K562 (cell line): ENCODE results near the gene LMCD1. TPM values are rescaled to one million over a fixed set of nuclear protein-coding genes. Genes with fewer than 3 reads are reported as not detected.

Source experiments
- ATAC-seq: fragments of 200-7000 bp; cut with Tn5 transposase; 3 replicates; pipeline ENCODE4 v1.9.1; 2020; ENCODE audit warnings: moderate library complexity
- BruUV-seq: library from RNA; stranded (reverse); fragments of 400-500 nt; replicated peaks from 2 replicates; lab custom pipeline; 2021; lab: Mats Ljungman, UMichigan
- CTCF ChIA-PET: fragments of 300-600 bp; formaldehyde crosslinking; extraction: SDS; loops from one replicate; lab custom pipeline; 2021; ENCODE audit warnings: low intra/inter-chr PET ratio; lab: Yijun Ruan, JAX
- POLR2A ChIA-PET: fragments of 300-600, 350-650 bp; sonication (Branson Sonifier 250); formaldehyde crosslinking; extraction: SDS; loops from one replicate; lab custom pipeline; 2021; ENCODE audit warnings: antibody characterized with exemption, inconsistent platforms; lab: Yijun Ruan, JAX
- DNase-seq, 4 experiments: peaks; one replicate each; pipeline versions ENCODE4 v3.0.0 to v3.0.0-alpha.2; 2011 to 2018; ENCODE audit warnings: low spot score in 3 of 4, mixed read lengths in 3 of 4; ENCODE audit errors: extremely low read depth in 1 of 4
- FAIRE-seq: peaks from 2 replicates; lab custom pipeline; 2011; peaks lifted over from hg19 to GRCh38; lab: Jason Lieb, UNC
- H2AFZ ChIP-seq: 2 replicates; pipeline ENCODE4 v1.6.0; 2011; ENCODE audit warnings: low read depth, low read length, control low read depth, inconsistent platforms
- H3K27ac ChIP-seq: fragments of 200-600 bp; 3 replicates; pipeline ENCODE4 v1.8.0; 2011; ENCODE audit warnings: low read depth, mild to moderate bottlenecking, control low read depth, inconsistent platforms, low read length, moderate library complexity, mixed read lengths; ENCODE audit errors: extremely low read depth
- H3K27me3 ChIP-seq, 2 experiments: fragments of 300-600 bp in 1 of 2; 2 replicates in 1 of 2; 3 replicates in 1 of 2; pipeline versions ENCODE4 v1.6.0 to v1.8.0; 2011; ENCODE audit warnings: inconsistent platforms in 2 of 2, low read length in 2 of 2, mild to moderate bottlenecking in 1 of 2, mixed read lengths in 1 of 2, moderate library complexity in 1 of 2; ENCODE audit not compliant: control insufficient read depth in 2 of 2, insufficient read depth in 2 of 2
- H3K36me3 ChIP-seq: fragments of 300-600 bp; 3 replicates; pipeline ENCODE4 v1.8.0; 2011; ENCODE audit warnings: mild to moderate bottlenecking, low read length, inconsistent platforms; ENCODE audit not compliant: control insufficient read depth, insufficient read depth
- H3K4me1 ChIP-seq, 2 experiments: fragments of 200-600 bp in 1 of 2; replicated peaks in 1 of 2; 2 replicates in 1 of 2; 3 replicates in 1 of 2; pipeline versions ENCODE4 v1.5.1 to v1.8.0; 2011; ENCODE audit warnings: inconsistent platforms in 2 of 2, low read length in 2 of 2, mild to moderate bottlenecking in 1 of 2, mixed read lengths in 1 of 2, moderate library complexity in 1 of 2; ENCODE audit not compliant: control insufficient read depth in 2 of 2, insufficient read depth in 2 of 2
- H3K4me2 ChIP-seq: 2 replicates; pipeline ENCODE4 v1.6.1; 2011; ENCODE audit warnings: low read length, control low read depth, inconsistent platforms, mixed read lengths; ENCODE audit not compliant: insufficient read depth
- H3K4me3 ChIP-seq: fragments of 200-600 bp; sonication (generic), shearing (Covaris generic); 2 replicates; pipeline ENCODE4 v1.5.1; 2016; ENCODE audit warnings: control low read depth, inconsistent platforms
- H3K79me2 ChIP-seq: fragments of 200-600 bp; 3 replicates; pipeline ENCODE4 v1.8.0; 2011; ENCODE audit warnings: low read length, inconsistent platforms; ENCODE audit not compliant: control insufficient read depth, insufficient read depth
- H3K9ac ChIP-seq, 2 experiments: 2 replicates each; pipeline versions ENCODE4 v1.6.0 to v1.6.1; 2011; ENCODE audit warnings: low read depth in 2 of 2, low read length in 2 of 2, control low read depth in 1 of 2, inconsistent platforms in 1 of 2, mild to moderate bottlenecking in 1 of 2, mixed read lengths in 1 of 2; ENCODE audit not compliant: insufficient read depth in 1 of 2
- H3K9me1 ChIP-seq: one replicate; pipeline ENCODE4 v1.6.0; 2011; ENCODE audit warnings: inconsistent platforms, mild to moderate bottlenecking, low read length, moderate library complexity; ENCODE audit not compliant: control insufficient read depth, insufficient read depth
- H3K9me3 ChIP-seq: replicated peaks from 2 replicates; pipeline ENCODE4 v1.5.1; 2011; ENCODE audit warnings: low read depth, low read length, inconsistent platforms; ENCODE audit not compliant: control insufficient read depth, insufficient read depth
- H4K20me1 ChIP-seq: replicated peaks from 2 replicates; pipeline ENCODE4 v1.6.1; 2011; ENCODE audit warnings: low read length, inconsistent platforms, mixed read lengths; ENCODE audit not compliant: control insufficient read depth, insufficient read depth
- C11orf30 ChIP-seq: fragments of 450-650 bp; IDR thresholded peaks from 2 replicates; pipeline ENCODE4 v1.6.1; 2016; ENCODE audit warnings: low read depth, mild to moderate bottlenecking
- CREM ChIP-seq: IDR thresholded peaks from 2 replicates; pipeline ENCODE4 v1.6.1; 2014; ENCODE audit warnings: antibody characterized with exemption, low read depth
- EHMT2 ChIP-seq: fragments of 450-650 bp; IDR thresholded peaks from 2 replicates; pipeline ENCODE4 v1.6.1; 2018; ENCODE audit warnings: antibody characterized with exemption
- FOS ChIP-seq: IDR thresholded peaks from 3 replicates; pipeline ENCODE4 v1.6.1; 2011; ENCODE audit not compliant: insufficient read length; ENCODE audit errors: extremely low read depth
- HOXB6 ChIP-seq: fragments of 250-450 bp; sonication (Bioruptor Pico); IDR thresholded peaks from 2 replicates; pipeline ENCODE4 v1.5.1; 2022; ENCODE audit warnings: mild to moderate bottlenecking, borderline replicate concordance
- MCM7 ChIP-seq, 2 experiments: fragments of 450-650 bp; IDR thresholded peaks; 2 replicates each; pipeline ENCODE4 v1.6.1; 2016 to 2018
- NEUROD1 ChIP-seq: fragments of 150-350 bp; IDR thresholded peaks from 2 replicates; pipeline ENCODE4 v1.6.1; 2014; ENCODE audit warnings: borderline replicate concordance, low read length, low read depth; ENCODE audit not compliant: partially characterized antibody
- POU5F1 ChIP-seq: fragments of 150-350 bp; IDR thresholded peaks from 2 replicates; pipeline ENCODE4 v1.6.1; 2014; ENCODE audit warnings: borderline replicate concordance, low read length, low read depth, mild to moderate bottlenecking; ENCODE audit not compliant: partially characterized antibody
- SAFB ChIP-seq: fragments of 200-400 bp; formaldehyde crosslinking; IDR thresholded peaks from 2 replicates; pipeline ENCODE4 v1.6.1; 2017; ENCODE audit warnings: low read depth, low read length, borderline replicate concordance
- STAT5B ChIP-seq: fragments of 250-450 bp; sonication (Bioruptor Pico); IDR thresholded peaks from 2 replicates; pipeline ENCODE4 v1.8.0; 2021; ENCODE audit warnings: mild to moderate bottlenecking, inconsistent platforms
- ZC3H11A ChIP-seq: IDR thresholded peaks from 2 replicates; pipeline ENCODE4 v1.6.1; 2012; ENCODE audit warnings: low read depth, low read length, improper control_type of control experiment
- ZNF583 ChIP-seq: fragments of 250-450 bp; sonication (Bioruptor Pico); IDR thresholded peaks from 2 replicates; pipeline ENCODE4 v1.4.0; 2020
- WGBS: fragments of 100-300 bp; shearing (Covaris generic); methylation state at CpG from one replicate; pipeline ENCODE4 v1.1.6; 2016; ENCODE audit warnings: low coverage, mixed read lengths; ENCODE audit not compliant: insufficient coverage; ENCODE audit errors: missing lambda C conversion rate; 5-methylcytosine and 5-hydroxymethylcytosine counted together
- in situ Hi-C: fragments of 300-500 bp; cut with MboI; formaldehyde crosslinking; loops from 4 replicates; pipeline ENCODE4 v1.15.0; 2018; ENCODE audit warnings: inconsistent platforms, mixed read lengths
- intact Hi-C: fragments of 100-400 bp; cut with micrococcal nuclease; formaldehyde crosslinking; loops from 2 replicates; pipeline ENCODE4 v1.14.2; 2022
- polyA plus RNA-seq, 8 experiments: library from polyadenylated mRNA; depleted of rRNA in 4 of 8; stranded (reverse) in 5 of 8; unstranded in 3 of 8; fragments of >200 nt; fragmentation: Nextera tagmentation in 2 of 8; fragmentation: Illumina TruSeq in 1 of 8; extraction: Ambion mirVana in 2 of 8; extraction: Trizol in 1 of 8; gene quantifications; 2 replicates each; pipeline versions ENCODE4 v1.2.1 to v1.2.3, GENCODE V29; 2011 to 2014; ENCODE audit warnings: inconsistent platforms in 1 of 8, missing spikeins in 1 of 8
- total RNA-seq, 7 experiments: library from RNA; depleted of rRNA in 6 of 7; stranded (reverse); fragments of >200 nt in 6 of 7; fragmentation: Illumina TruSeq in 2 of 7; extraction: Trizol in 2 of 7; gene quantifications; 2 replicates each; pipeline versions ENCODE4 v1.2.1 to v1.2.3, GENCODE V29; 2011 to 2021; ENCODE audit warnings: low replicate concordance in 1 of 7
- TF ChIP-seq, protein P1 (sequence below): fragments of 450-650 bp; formaldehyde crosslinking; IDR thresholded peaks from 2 replicates; pipeline ENCODE4 v1.4.0; 2020; ENCODE audit warnings: mild to moderate bottlenecking
- TF ChIP-seq, protein P2 (sequence below): fragments of 250-450 bp; sonication (Bioruptor Pico); IDR thresholded peaks from 2 replicates; pipeline ENCODE4 v1.6.1; 2021; ENCODE audit warnings: mild to moderate bottlenecking
- TF ChIP-seq, protein P3 (sequence below): fragments of 250-450 bp; sonication (Bioruptor Pico); IDR thresholded peaks from 2 replicates; pipeline ENCODE4 v1.5.1; 2021; ENCODE audit warnings: mild to moderate bottlenecking

Gene LMCD1
- total and polyA plus RNA-seq, 9 of the 15 experiments (the other 6 are each of a cell fraction or from before 2014, with no cell fraction given) = 0.60 TPM; not detected in 8

DNA sequence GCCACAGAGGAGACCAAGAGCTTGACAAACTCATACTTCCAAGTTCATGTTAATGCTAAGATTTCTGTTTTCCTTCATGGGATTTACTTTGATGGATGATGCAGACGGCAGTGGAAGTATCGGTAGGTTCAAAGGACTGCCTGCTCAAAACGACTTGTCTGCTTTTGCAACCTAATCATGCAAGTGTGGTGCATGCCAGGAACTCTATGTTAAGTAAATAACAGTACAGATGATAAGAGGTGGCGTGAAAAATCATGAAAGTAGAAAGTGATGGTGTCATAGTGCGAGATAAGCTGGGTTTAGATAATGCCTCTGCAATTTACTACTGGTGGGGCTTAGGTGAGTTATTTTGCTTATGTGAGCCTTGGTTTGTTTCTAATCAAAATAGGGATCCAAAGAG lies 14.7 kb upstream of the LMCD1 start:
- H3K36me3 ChIP-seq = no peaks in the 10 kb centered on the region
- intact Hi-C loops (no loop called here), in situ Hi-C loops (no loop called here)
- H3K9me3 ChIP-seq = no peaks in the 10 kb centered on the region
- ATAC-seq (no peak), DNase-seq (no peak), FAIRE-seq (no peak)
- no peak overlapping the region for H3K4me3 ChIP-seq
- WGBS = 4% methylated on average over 5 of the region's 5 CpGs
- H3K9me1 ChIP-seq = no peaks in the 10 kb centered on the region
- H3K4me1 ChIP-seq = no peaks in the 10 kb centered on the region
- no peaks in the 10 kb centered on the region for H4K20me1 ChIP-seq
- POLR2A ChIA-PET = no interaction called here
- 0 out of 5 replicates have a peak, but pooled peaks cover 0 to 2% of the 10 kb centered on the region in 2 experiments for H3K27me3 ChIP-seq
- H2AFZ ChIP-seq = no peak overlapping the region
- no peaks in the 10 kb centered on the region for H3K79me2 ChIP-seq
- no peak overlapping the region for H3K9ac ChIP-seq
- no peak overlapping the region for H3K27ac ChIP-seq
- TF ChIP-seq C11orf30 (no peak), FOS (no peak), CREM (no peak), STAT5B (CRISPR knock-in tag) (no peak)
- CTCF ChIA-PET = no interaction called here
- BruUV-seq = no TSS peak
- no peak overlapping the region for H3K4me2 ChIP-seq

DNA sequence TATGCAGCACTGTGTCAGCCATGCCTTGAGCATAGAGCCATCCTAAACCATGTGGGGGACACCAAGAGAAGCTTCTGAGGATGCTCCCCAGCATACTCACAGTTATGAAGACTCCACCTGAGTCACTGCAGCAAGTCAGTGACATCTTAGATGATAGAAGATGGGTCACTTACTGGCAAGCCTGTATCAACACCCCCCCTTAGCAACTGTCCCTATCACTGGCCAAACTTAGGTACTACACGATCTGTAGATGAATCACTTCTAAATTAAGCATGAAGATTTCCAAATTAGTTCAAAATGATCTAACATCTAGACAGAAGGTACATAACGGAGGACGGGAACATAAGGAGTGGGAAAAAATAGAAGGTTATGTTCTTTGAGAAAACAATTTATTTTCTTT lies 13.2 kb upstream of the LMCD1 start:
- Histone ChIP-seq H3K79me2 (no peaks in the 10 kb centered on the region), H3K4me1 (no peaks in the 10 kb centered on the region), H3K27ac (no peak overlapping the region), H3K4me3 (no peak overlapping the region), H3K36me3 (no peaks in the 10 kb centered on the region), H3K9me3 (no peaks in the 10 kb centered on the region), H3K4me2 (no peak overlapping the region), H3K27me3 (0 out of 5 replicates have a peak, but pooled peaks cover 0 to 5% of the 10 kb centered on the region in 2 experiments), H3K9ac (no peak overlapping the region), H2AFZ (no peak overlapping the region), H3K9me1 (no peaks in the 10 kb centered on the region), H4K20me1 (no peaks in the 10 kb centered on the region)
- ChIA-PET POLR2A (no interaction called here), CTCF (no interaction called here)
- no peak for FAIRE-seq
- intact Hi-C loops = no loop called here
- 0% methylated on average over 3 of the region's 3 CpGs for WGBS
- peak in 2 of 4 experiments; percentile 12 to 20 for DNase-seq
- ATAC-seq = no peak
- in situ Hi-C loops = no loop called here
- BruUV-seq = no TSS peak
- TF ChIP-seq EHMT2 = no peak
- TF ChIP-seq ZNF583 (CRISPR knock-in tag) = no peak
- TF ChIP-seq MCM7 (IDR thresholded peaks at IDR 0.05) = no peak
- no peak for TF ChIP-seq POU5F1
- TF ChIP-seq, protein P1, sequence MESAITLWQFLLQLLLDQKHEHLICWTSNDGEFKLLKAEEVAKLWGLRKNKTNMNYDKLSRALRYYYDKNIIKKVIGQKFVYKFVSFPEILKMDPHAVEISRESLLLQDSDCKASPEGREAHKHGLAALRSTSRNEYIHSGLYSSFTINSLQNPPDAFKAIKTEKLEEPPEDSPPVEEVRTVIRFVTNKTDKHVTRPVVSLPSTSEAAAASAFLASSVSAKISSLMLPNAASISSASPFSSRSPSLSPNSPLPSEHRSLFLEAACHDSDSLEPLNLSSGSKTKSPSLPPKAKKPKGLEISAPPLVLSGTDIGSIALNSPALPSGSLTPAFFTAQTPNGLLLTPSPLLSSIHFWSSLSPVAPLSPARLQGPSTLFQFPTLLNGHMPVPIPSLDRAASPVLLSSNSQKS (CRISPR knock-in tag) = no peak
- TF ChIP-seq, protein P2, sequence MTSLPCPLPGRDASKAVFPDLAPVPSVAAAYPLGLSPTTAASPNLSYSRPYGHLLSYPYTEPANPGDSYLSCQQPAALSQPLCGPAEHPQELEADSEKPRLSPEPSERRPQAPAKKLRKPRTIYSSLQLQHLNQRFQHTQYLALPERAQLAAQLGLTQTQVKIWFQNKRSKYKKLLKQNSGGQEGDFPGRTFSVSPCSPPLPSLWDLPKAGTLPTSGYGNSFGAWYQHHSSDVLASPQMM (CRISPR knock-in tag) = no peak
- no peak for TF ChIP-seq NEUROD1
- TF ChIP-seq, protein P3, sequence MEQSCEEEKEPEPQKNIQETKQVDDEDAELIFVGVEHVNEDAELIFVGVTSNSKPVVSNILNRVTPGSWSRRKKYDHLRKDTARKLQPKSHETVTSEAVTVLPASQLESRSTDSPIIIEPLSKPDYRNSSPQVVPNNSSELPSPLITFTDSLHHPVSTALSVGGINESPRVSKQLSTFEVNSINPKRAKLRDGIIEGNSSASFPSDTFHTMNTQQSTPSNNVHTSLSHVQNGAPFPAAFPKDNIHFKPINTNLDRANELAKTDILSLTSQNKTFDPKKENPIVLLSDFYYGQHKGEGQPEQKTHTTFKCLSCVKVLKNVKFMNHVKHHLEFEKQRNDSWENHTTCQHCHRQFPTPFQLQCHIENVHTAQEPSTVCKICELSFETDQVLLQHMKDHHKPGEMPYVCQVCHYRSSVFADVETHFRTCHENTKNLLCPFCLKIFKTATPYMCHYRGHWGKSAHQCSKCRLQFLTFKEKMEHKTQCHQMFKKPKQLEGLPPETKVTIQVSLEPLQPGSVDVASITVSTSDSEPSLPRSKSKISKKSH = no peak
- no peak for TF ChIP-seq ZC3H11A
- TF ChIP-seq HOXB6 (CRISPR knock-in tag) = no peak
- TF ChIP-seq SAFB = no peak
